IPS-NIHi11 (cell line): Measurements from ENCODE around the gene PUS7.
A peak's percentile ranks its signal among the peaks of the same experiment; 100 is the strongest.
"Not testable (repeated sequence)": the region's sequence is repeated elsewhere in the genome, so short reads cannot be mapped to it uniquely, and the experiment has no call there.

Source experiments
- DNase-seq: peaks from one replicate; pipeline ENCODE4 v3.0.0; 2012; ENCODE audit warnings: mixed read lengths, low spot score

The PUS7 gene

GRCh38 chr7:105521717-105522463, at the start of gene PUS7:
Gene PUS7 (minus strand): TSS chr7:105522271. CDS start chr7:105508512, 13,759 bp downstream.
- DNase-seq = peak; percentile 98

GRCh38 chr7:105567821-105568220, 45.8 kb upstream of the PUS7 start:
- DNase-seq = no peak

- DNase-seq = no peak
Measured at GRCh38 chr7:105567024-105567423, 45.0 kb upstream of the PUS7 start.

GRCh38 chr7:105565190-105565589, 43.1 kb upstream of the PUS7 start:
- DNase-seq = no peak

- no peak for DNase-seq
Measured at GRCh38 chr7:105559926-105560325, 37.9 kb upstream of the PUS7 start.

- no peak for DNase-seq
Measured at GRCh38 chr7:105538339-105538738, 16.3 kb upstream of the PUS7 start.

- DNase-seq = no peak
Measured at GRCh38 chr7:105532709-105533460, 10.8 kb upstream of the PUS7 start.

GRCh38 chr7:105531792-105532671, 10.0 kb upstream of the PUS7 start, which contains the start of gene RINT1:
Gene RINT1 (plus strand): TSS chr7:105532201. CDS start chr7:105532316, 115 bp downstream.
- peak; percentile 92 for DNase-seq

- DNase-seq = no peak
Measured at GRCh38 chr7:105530546-105530945, 8.5 kb upstream of the PUS7 start.

GRCh38 chr7:105530126-105530525, 8.1 kb upstream of the PUS7 start:
- DNase-seq = no peak

- not testable (repeated sequence) for DNase-seq
Measured at GRCh38 chr7:105527737-105528136, 5.7 kb upstream of the PUS7 start.

- no peak for DNase-seq
Measured at GRCh38 chr7:105524840-105525239, 2.8 kb upstream of the PUS7 start.

- not testable (repeated sequence) for DNase-seq
Measured at GRCh38 chr7:105524423-105524822, 2.4 kb upstream of the PUS7 start.

GRCh38 chr7:105521027-105521716, 899 bp downstream of the PUS7 start:
- no peak for DNase-seq

GRCh38 chr7:105520620-105521019, 1.5 kb downstream of the PUS7 start:
- DNase-seq = not testable (repeated sequence)

- no peak for DNase-seq
Measured at GRCh38 chr7:105519353-105519752, 2.7 kb downstream of the PUS7 start.

GRCh38 chr7:105515610-105516009, 6.5 kb downstream of the PUS7 start:
- DNase-seq = not testable (repeated sequence)

GRCh38 chr7:105512926-105513526, 9.0 kb downstream of the PUS7 start:
- no peak for DNase-seq

- DNase-seq = no peak
Measured at GRCh38 chr7:105512415-105512814, 9.7 kb downstream of the PUS7 start.

GRCh38 chr7:105502173-105502572, 19.9 kb downstream of the PUS7 start:
- DNase-seq = no peak

GRCh38 chr7:105497016-105497415, 25.1 kb downstream of the PUS7 start:
- DNase-seq = no peak
